ENCODE measurements around the gene SFMBT2. TPM values are rescaled to one million over a fixed set of nuclear protein-coding genes. Genes with fewer than 3 reads are reported as not detected.

SFMBT2 gene
- total RNA-seq, 1 experiment from 2014 or later = 0.02 TPM

- no peak overlapping the region for H2AFZ ChIP-seq (ENCODE audit: low read depth, low read length, poor library complexity, severe bottlenecking)
- no peaks in the 10 kb centered on the region for H3K4me1 ChIP-seq (ENCODE audit: control insufficient read depth in 1 of 2, insufficient read depth in 2 of 2, low read length in 2 of 2)
- no peak for ATAC-seq
- CTCF ChIA-PET = no interaction called here
- intact Hi-C loops (cut with micrococcal nuclease) = no loop called here
- no peaks in the 10 kb centered on the region for H3K36me3 ChIP-seq (ENCODE audit: control insufficient read depth in 1 of 2, insufficient read depth in 2 of 2, low read length in 2 of 2)
- no peaks in the 10 kb centered on the region for H3K9me3 ChIP-seq (ENCODE audit: control insufficient read depth in 1 of 2, insufficient read depth in 1 of 2, low read depth in 1 of 2, low read length in 2 of 2)
- POLR2A ChIA-PET = no interaction called here
- RAD21 ChIA-PET (ENCODE audit: low non-redundant PET in 1 of 2, low total read pairs in 2 of 2, uncharacterized antibody in 2 of 2, unreplicated experiment in 2 of 2) = no interaction called here
- DNase-seq (ENCODE audit: low read depth, low spot score) = no peak
- H3K79me2 ChIP-seq (ENCODE audit: insufficient read depth, low read length) = no peaks in the 10 kb centered on the region
- H3K27me3 ChIP-seq (ENCODE audit: insufficient read depth, low read length) = no peaks in the 10 kb centered on the region
- TF ChIP-seq, protein P1, sequence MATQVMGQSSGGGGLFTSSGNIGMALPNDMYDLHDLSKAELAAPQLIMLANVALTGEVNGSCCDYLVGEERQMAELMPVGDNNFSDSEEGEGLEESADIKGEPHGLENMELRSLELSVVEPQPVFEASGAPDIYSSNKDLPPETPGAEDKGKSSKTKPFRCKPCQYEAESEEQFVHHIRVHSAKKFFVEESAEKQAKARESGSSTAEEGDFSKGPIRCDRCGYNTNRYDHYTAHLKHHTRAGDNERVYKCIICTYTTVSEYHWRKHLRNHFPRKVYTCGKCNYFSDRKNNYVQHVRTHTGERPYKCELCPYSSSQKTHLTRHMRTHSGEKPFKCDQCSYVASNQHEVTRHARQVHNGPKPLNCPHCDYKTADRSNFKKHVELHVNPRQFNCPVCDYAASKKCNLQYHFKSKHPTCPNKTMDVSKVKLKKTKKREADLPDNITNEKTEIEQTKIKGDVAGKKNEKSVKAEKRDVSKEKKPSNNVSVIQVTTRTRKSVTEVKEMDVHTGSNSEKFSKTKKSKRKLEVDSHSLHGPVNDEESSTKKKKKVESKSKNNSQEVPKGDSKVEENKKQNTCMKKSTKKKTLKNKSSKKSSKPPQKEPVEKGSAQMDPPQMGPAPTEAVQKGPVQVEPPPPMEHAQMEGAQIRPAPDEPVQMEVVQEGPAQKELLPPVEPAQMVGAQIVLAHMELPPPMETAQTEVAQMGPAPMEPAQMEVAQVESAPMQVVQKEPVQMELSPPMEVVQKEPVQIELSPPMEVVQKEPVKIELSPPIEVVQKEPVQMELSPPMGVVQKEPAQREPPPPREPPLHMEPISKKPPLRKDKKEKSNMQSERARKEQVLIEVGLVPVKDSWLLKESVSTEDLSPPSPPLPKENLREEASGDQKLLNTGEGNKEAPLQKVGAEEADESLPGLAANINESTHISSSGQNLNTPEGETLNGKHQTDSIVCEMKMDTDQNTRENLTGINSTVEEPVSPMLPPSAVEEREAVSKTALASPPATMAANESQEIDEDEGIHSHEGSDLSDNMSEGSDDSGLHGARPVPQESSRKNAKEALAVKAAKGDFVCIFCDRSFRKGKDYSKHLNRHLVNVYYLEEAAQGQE (IDR thresholded peaks at IDR 0.05; ENCODE audit: low read depth) = no peak
- TF ChIP-seq TCF7L2 (IDR thresholded peaks at IDR 0.05; ENCODE audit: borderline replicate concordance, extremely low read depth, insufficient read depth, insufficient read length) (no peak), RAD21 (IDR thresholded peaks at IDR 0.05; ENCODE audit: low read depth) (no peak), ZFX (IDR thresholded peaks at IDR 0.05) (no peak), ELF1 (IDR thresholded peaks at IDR 0.05; ENCODE audit: borderline replicate concordance, low read depth) (no peak), FOSL1 (IDR thresholded peaks at IDR 0.05; ENCODE audit: low read depth) (no peak), YY1 (IDR thresholded peaks at IDR 0.05; ENCODE audit: extremely low read depth, insufficient replicate concordance, low read depth, low read length) (no peak), SIN3A (IDR thresholded peaks at IDR 0.05; ENCODE audit: low read depth) (no peak), ATF3 (IDR thresholded peaks at IDR 0.05) (no peak), ZNF274 (IDR thresholded peaks at IDR 0.05; ENCODE audit: low read depth, low read length) (no peak), CEBPB (IDR thresholded peaks at IDR 0.05; ENCODE audit: low read depth) (no peak), POLR2AphosphoS5 (IDR thresholded peaks at IDR 0.05; ENCODE audit: low read depth, low read length) (no peak)
- TF ChIP-seq, protein P2, sequence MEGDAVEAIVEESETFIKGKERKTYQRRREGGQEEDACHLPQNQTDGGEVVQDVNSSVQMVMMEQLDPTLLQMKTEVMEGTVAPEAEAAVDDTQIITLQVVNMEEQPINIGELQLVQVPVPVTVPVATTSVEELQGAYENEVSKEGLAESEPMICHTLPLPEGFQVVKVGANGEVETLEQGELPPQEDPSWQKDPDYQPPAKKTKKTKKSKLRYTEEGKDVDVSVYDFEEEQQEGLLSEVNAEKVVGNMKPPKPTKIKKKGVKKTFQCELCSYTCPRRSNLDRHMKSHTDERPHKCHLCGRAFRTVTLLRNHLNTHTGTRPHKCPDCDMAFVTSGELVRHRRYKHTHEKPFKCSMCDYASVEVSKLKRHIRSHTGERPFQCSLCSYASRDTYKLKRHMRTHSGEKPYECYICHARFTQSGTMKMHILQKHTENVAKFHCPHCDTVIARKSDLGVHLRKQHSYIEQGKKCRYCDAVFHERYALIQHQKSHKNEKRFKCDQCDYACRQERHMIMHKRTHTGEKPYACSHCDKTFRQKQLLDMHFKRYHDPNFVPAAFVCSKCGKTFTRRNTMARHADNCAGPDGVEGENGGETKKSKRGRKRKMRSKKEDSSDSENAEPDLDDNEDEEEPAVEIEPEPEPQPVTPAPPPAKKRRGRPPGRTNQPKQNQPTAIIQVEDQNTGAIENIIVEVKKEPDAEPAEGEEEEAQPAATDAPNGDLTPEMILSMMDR (IDR thresholded peaks at IDR 0.05 in 2 of 3, conservative IDR thresholded peaks at IDR 0.05 in 1 of 3; ENCODE audit: borderline replicate concordance in 1 of 3, insufficient read depth in 1 of 3, low read depth in 2 of 3, low read length in 2 of 3) = no peak
- no peaks in the 10 kb centered on the region for H3K9me2 ChIP-seq (ENCODE audit: insufficient read depth)
- no peak overlapping the region for H3K27ac ChIP-seq (ENCODE audit: low read depth, low read length)
- no peak overlapping the region for H3K4me3 ChIP-seq (replicated peaks in 1 of 2; ENCODE audit: low read depth in 1 of 2, low read length in 2 of 2)
- no TSS peak for BruUV-seq (replicated peaks)
- H3K9ac ChIP-seq (ENCODE audit: low read length) = no peak overlapping the region
- no peaks in the 10 kb centered on the region for H4K20me1 ChIP-seq (ENCODE audit: insufficient read depth)
- H3K4me2 ChIP-seq (ENCODE audit: low read length) = no peak overlapping the region
Measured at GRCh38 chr10:7374795-7375194, 36.0 kb downstream of the SFMBT2 start.

All from HCT116 (cell line).